Ishikawa (cell line): ENCODE measurements around the gene BAIAP3.

ENCODE experiments used
- CEBPB ChIP-seq: IDR thresholded peaks from 2 replicates; pipeline ENCODE4 v1.6.1; 2012
- CREB1 ChIP-seq: IDR thresholded peaks from 2 replicates; pipeline ENCODE4 v1.6.1; 2012; ENCODE audit warnings: low read depth
- EGR1 ChIP-seq: IDR thresholded peaks from 2 replicates; pipeline ENCODE4 v1.6.1; 2012
- EP300 ChIP-seq: IDR thresholded peaks from 2 replicates; pipeline ENCODE4 v1.6.1; 2012; ENCODE audit warnings: borderline replicate concordance
- FOXM1 ChIP-seq: IDR thresholded peaks from 2 replicates; pipeline ENCODE4 v1.6.1; 2012; ENCODE audit warnings: low read depth, borderline replicate concordance
- MAX ChIP-seq: IDR thresholded peaks from 2 replicates; pipeline ENCODE4 v1.6.1; 2012
- NFIC ChIP-seq: IDR thresholded peaks from 2 replicates; pipeline ENCODE4 v1.6.1; 2012
- RAD21 ChIP-seq: IDR thresholded peaks from 2 replicates; pipeline ENCODE4 v1.6.1; 2012; ENCODE audit warnings: low read depth
- REST ChIP-seq: IDR thresholded peaks from 2 replicates; pipeline ENCODE4 v1.6.1; 2012; ENCODE audit warnings: low read depth, mild to moderate bottlenecking
- TAF1 ChIP-seq: IDR thresholded peaks from 2 replicates; pipeline ENCODE4 v1.6.1; 2012; ENCODE audit warnings: low read depth, mild to moderate bottlenecking
- TCF12 ChIP-seq: IDR thresholded peaks from 2 replicates; pipeline ENCODE4 v1.6.1; 2012; ENCODE audit warnings: low read depth
- TEAD4 ChIP-seq: IDR thresholded peaks from 2 replicates; pipeline ENCODE4 v1.6.1; 2012
- USF1 ChIP-seq: IDR thresholded peaks from 2 replicates; pipeline ENCODE4 v1.6.1; 2012
- YY1 ChIP-seq: IDR thresholded peaks from 2 replicates; pipeline ENCODE4 v1.6.1; 2012; ENCODE audit warnings: low read depth
- ZBTB7A ChIP-seq: IDR thresholded peaks from 2 replicates; pipeline ENCODE4 v1.6.1; 2012; ENCODE audit warnings: low read depth

BAIAP3 gene

GRCh38 chr16:1288813-1289476 is 44.5 kb upstream of the BAIAP3 start:
- TF ChIP-seq TAF1 (no peak), TCF12 (no peak), ZBTB7A (0 out of 2 replicates have a peak, but pooled peaks have one; percentile 36)

GRCh38 chr16:1289477-1289866 is 44.0 kb upstream of the BAIAP3 start:
- no peak for TF ChIP-seq EP300
- no peak for TF ChIP-seq REST
- TF ChIP-seq RAD21: no peak
- TF ChIP-seq CREB1: no peak
- no peak for TF ChIP-seq YY1
- no peak for TF ChIP-seq EGR1
- TF ChIP-seq CEBPB: no peak
- no peak for TF ChIP-seq MAX
- TF ChIP-seq USF1: no peak
- TF ChIP-seq TEAD4: no peak
- no peak for TF ChIP-seq FOXM1
- TF ChIP-seq TCF12: no peak
- TF ChIP-seq ZBTB7A: no peak
- TF ChIP-seq NFIC: no peak
- TF ChIP-seq TAF1: no peak

- no peak for TF ChIP-seq ZBTB7A
- TF ChIP-seq NFIC: no peak
- no peak for TF ChIP-seq RAD21
- no peak for TF ChIP-seq EP300
- TF ChIP-seq TAF1: no peak
- no peak for TF ChIP-seq CREB1
- TF ChIP-seq MAX: no peak
- no peak for TF ChIP-seq EGR1
- TF ChIP-seq USF1: no peak
- no peak for TF ChIP-seq CEBPB
- no peak for TF ChIP-seq TCF12
- no peak for TF ChIP-seq FOXM1
- TF ChIP-seq TEAD4: no peak
- no peak for TF ChIP-seq YY1
- no peak for TF ChIP-seq REST
Measured at GRCh38 chr16:1290063-1290501, 43.4 kb upstream of the BAIAP3 start.

- TF ChIP-seq REST: no peak
- peak; percentile 30; the same call in 1 of the 2 replicates for TF ChIP-seq MAX
Measured at GRCh38 chr16:1290860-1291575, 42.4 kb upstream of the BAIAP3 start.
